K562 (cell line): ENCODE results near the gene YPEL5. TPM values are rescaled to one million over a fixed set of nuclear protein-coding genes. Genes with fewer than 3 reads are reported as not detected.

Experiments used
- ATAC-seq: fragments of 200-7000 bp; cut with Tn5 transposase; 3 replicates; pipeline ENCODE4 v1.9.1; 2020; ENCODE audit warnings: moderate library complexity
- BruUV-seq: library from RNA; stranded (reverse); fragments of 400-500 nt; replicated peaks from 2 replicates; lab custom pipeline; 2021; lab: Mats Ljungman, UMichigan
- CTCF ChIA-PET: fragments of 300-600 bp; formaldehyde crosslinking; extraction: SDS; loops from one replicate; lab custom pipeline; 2021; ENCODE audit warnings: low intra/inter-chr PET ratio; lab: Yijun Ruan, JAX
- POLR2A ChIA-PET: fragments of 300-600, 350-650 bp; sonication (Branson Sonifier 250); formaldehyde crosslinking; extraction: SDS; loops from one replicate; lab custom pipeline; 2021; ENCODE audit warnings: antibody characterized with exemption, inconsistent platforms; lab: Yijun Ruan, JAX
- DNase-seq, 4 experiments: peaks; one replicate each; pipeline versions ENCODE4 v3.0.0 to v3.0.0-alpha.2; 2011 to 2018; ENCODE audit warnings: low spot score in 3 of 4, mixed read lengths in 3 of 4; ENCODE audit errors: extremely low read depth in 1 of 4
- FAIRE-seq: peaks from 2 replicates; lab custom pipeline; 2011; peaks lifted over from hg19 to GRCh38; lab: Jason Lieb, UNC
- H2AFZ ChIP-seq: 2 replicates; pipeline ENCODE4 v1.6.0; 2011; ENCODE audit warnings: low read depth, low read length, control low read depth, inconsistent platforms
- H3K27ac ChIP-seq: fragments of 200-600 bp; 3 replicates; pipeline ENCODE4 v1.8.0; 2011; ENCODE audit warnings: low read depth, mild to moderate bottlenecking, control low read depth, inconsistent platforms, low read length, moderate library complexity, mixed read lengths; ENCODE audit errors: extremely low read depth
- H3K27me3 ChIP-seq, 2 experiments: fragments of 300-600 bp in 1 of 2; 2 replicates in 1 of 2; 3 replicates in 1 of 2; pipeline versions ENCODE4 v1.6.0 to v1.8.0; 2011; ENCODE audit warnings: inconsistent platforms in 2 of 2, low read length in 2 of 2, mild to moderate bottlenecking in 1 of 2, mixed read lengths in 1 of 2, moderate library complexity in 1 of 2; ENCODE audit not compliant: control insufficient read depth in 2 of 2, insufficient read depth in 2 of 2
- H3K36me3 ChIP-seq: fragments of 300-600 bp; 3 replicates; pipeline ENCODE4 v1.8.0; 2011; ENCODE audit warnings: mild to moderate bottlenecking, low read length, inconsistent platforms; ENCODE audit not compliant: control insufficient read depth, insufficient read depth
- H3K4me1 ChIP-seq, 2 experiments: fragments of 200-600 bp in 1 of 2; replicated peaks in 1 of 2; 2 replicates in 1 of 2; 3 replicates in 1 of 2; pipeline versions ENCODE4 v1.5.1 to v1.8.0; 2011; ENCODE audit warnings: inconsistent platforms in 2 of 2, low read length in 2 of 2, mild to moderate bottlenecking in 1 of 2, mixed read lengths in 1 of 2, moderate library complexity in 1 of 2; ENCODE audit not compliant: control insufficient read depth in 2 of 2, insufficient read depth in 2 of 2
- H3K4me2 ChIP-seq: 2 replicates; pipeline ENCODE4 v1.6.1; 2011; ENCODE audit warnings: low read length, control low read depth, inconsistent platforms, mixed read lengths; ENCODE audit not compliant: insufficient read depth
- H3K4me3 ChIP-seq: fragments of 200-600 bp; sonication (generic), shearing (Covaris generic); 2 replicates; pipeline ENCODE4 v1.5.1; 2016; ENCODE audit warnings: control low read depth, inconsistent platforms
- H3K79me2 ChIP-seq: fragments of 200-600 bp; 3 replicates; pipeline ENCODE4 v1.8.0; 2011; ENCODE audit warnings: low read length, inconsistent platforms; ENCODE audit not compliant: control insufficient read depth, insufficient read depth
- H3K9ac ChIP-seq, 2 experiments: 2 replicates each; pipeline versions ENCODE4 v1.6.0 to v1.6.1; 2011; ENCODE audit warnings: low read depth in 2 of 2, low read length in 2 of 2, control low read depth in 1 of 2, inconsistent platforms in 1 of 2, mild to moderate bottlenecking in 1 of 2, mixed read lengths in 1 of 2; ENCODE audit not compliant: insufficient read depth in 1 of 2
- H3K9me1 ChIP-seq: one replicate; pipeline ENCODE4 v1.6.0; 2011; ENCODE audit warnings: inconsistent platforms, mild to moderate bottlenecking, low read length, moderate library complexity; ENCODE audit not compliant: control insufficient read depth, insufficient read depth
- H3K9me3 ChIP-seq: replicated peaks from 2 replicates; pipeline ENCODE4 v1.5.1; 2011; ENCODE audit warnings: low read depth, low read length, inconsistent platforms; ENCODE audit not compliant: control insufficient read depth, insufficient read depth
- H4K20me1 ChIP-seq: replicated peaks from 2 replicates; pipeline ENCODE4 v1.6.1; 2011; ENCODE audit warnings: low read length, inconsistent platforms, mixed read lengths; ENCODE audit not compliant: control insufficient read depth, insufficient read depth
- AFF1 ChIP-seq, 2 experiments: fragments of 450-650 bp; IDR thresholded peaks; 2 replicates each; pipeline ENCODE4 v1.6.1; 2018; ENCODE audit warnings: mild to moderate bottlenecking in 2 of 2, low read depth in 1 of 2; ENCODE audit not compliant: partially characterized antibody in 2 of 2
- BCL6 ChIP-seq: fragments of 250-450 bp; sonication (Bioruptor Pico); IDR thresholded peaks from 2 replicates; pipeline ENCODE4 v1.4.0; 2020
- CBFA2T2 ChIP-seq: fragments of 450-650 bp; conservative IDR thresholded peaks from 2 replicates; pipeline ENCODE4 v1.6.1; 2017; ENCODE audit warnings: mild to moderate bottlenecking
- CBX5 ChIP-seq: IDR thresholded peaks from 2 replicates; pipeline ENCODE4 v1.6.1; 2014; ENCODE audit warnings: low read depth, borderline replicate concordance
- ESRRA ChIP-seq: fragments of 450-650 bp; IDR thresholded peaks from 2 replicates; pipeline ENCODE4 v1.6.1; 2014; ENCODE audit warnings: low read depth, mild to moderate bottlenecking, moderate library complexity, borderline replicate concordance
- HMGN3 ChIP-seq: IDR thresholded peaks from 2 replicates; pipeline ENCODE4 v1.6.1; 2011; ENCODE audit warnings: borderline replicate concordance, low read depth, mild to moderate bottlenecking, mixed read lengths, low read length; ENCODE audit not compliant: insufficient read length; ENCODE audit errors: extremely low read depth
- MCM2 ChIP-seq: fragments of 450-650 bp; IDR thresholded peaks from 2 replicates; pipeline ENCODE4 v1.6.1; 2017; ENCODE audit warnings: low read depth, mild to moderate bottlenecking
- NCOA6 ChIP-seq: fragments of 450-650 bp; IDR thresholded peaks from 2 replicates; pipeline ENCODE4 v1.6.1; 2017; ENCODE audit warnings: mild to moderate bottlenecking
- NR2C2 ChIP-seq, 2 experiments: fragments of 200-800 bp in 1 of 2; sonication (Bioruptor generic) in 1 of 2; sonication (generic) in 1 of 2; formaldehyde crosslinking in 1 of 2; IDR thresholded peaks; 2 replicates each; pipeline versions ENCODE4 v1.6.1 to v1.8.0; 2016 to 2022; ENCODE audit warnings: mild to moderate bottlenecking in 1 of 2, missing compliant biosample characterization in 1 of 2, missing genetic modification characterization in 1 of 2, missing genetic modification reagents in 1 of 2
- PHF20 ChIP-seq: fragments of 450-650 bp; IDR thresholded peaks from 2 replicates; pipeline ENCODE4 v1.6.1; 2018; ENCODE audit not compliant: partially characterized antibody
- POLR2AphosphoS5 ChIP-seq: IDR thresholded peaks from 2 replicates; pipeline ENCODE4 v1.6.1; 2011; ENCODE audit warnings: mild to moderate bottlenecking, low read depth, low read length, moderate library complexity; ENCODE audit not compliant: control insufficient read depth, insufficient read depth
- RBM25 ChIP-seq: fragments of 200-400 bp; formaldehyde crosslinking; IDR thresholded peaks from 2 replicates; pipeline ENCODE4 v1.6.1; 2018; ENCODE audit warnings: low read length, low read depth, moderate library complexity; ENCODE audit not compliant: severe bottlenecking
- SETDB1 ChIP-seq: IDR thresholded peaks from one replicate; pipeline ENCODE4 v1.6.1; 2012; ENCODE audit warnings: low read length, control low read depth, inconsistent platforms
- SMAD4 ChIP-seq: fragments of 250-450 bp; sonication (Bioruptor Pico); conservative IDR thresholded peaks from 2 replicates; pipeline ENCODE4 v1.8.0; 2021; ENCODE audit warnings: inconsistent platforms, mild to moderate bottlenecking, moderate library complexity
- SMARCA5 ChIP-seq: fragments of 450-650 bp; IDR thresholded peaks from 2 replicates; pipeline ENCODE4 v1.6.1; 2016
- TCF15 ChIP-seq: fragments of 250-450 bp; sonication (Bioruptor Pico); IDR thresholded peaks from 2 replicates; pipeline ENCODE4 v1.8.0; 2022; ENCODE audit warnings: moderate library complexity, mild to moderate bottlenecking, inconsistent platforms
- ZNF121 ChIP-seq: sonication (generic); formaldehyde crosslinking; conservative IDR thresholded peaks from 2 replicates; pipeline ENCODE4 v1.8.0; 2022; ENCODE audit warnings: missing genetic modification reagents
- ZNF584 ChIP-seq: fragments of 200-800 bp; sonication (Bioruptor generic); IDR thresholded peaks from 2 replicates; pipeline ENCODE4 v1.6.1; 2016; ENCODE audit warnings: low read depth, mild to moderate bottlenecking, missing genetic modification characterization, missing compliant biosample characterization
- WGBS: fragments of 100-300 bp; shearing (Covaris generic); methylation state at CpG from one replicate; pipeline ENCODE4 v1.1.6; 2016; ENCODE audit warnings: low coverage, mixed read lengths; ENCODE audit not compliant: insufficient coverage; ENCODE audit errors: missing lambda C conversion rate; 5-methylcytosine and 5-hydroxymethylcytosine counted together
- in situ Hi-C: fragments of 300-500 bp; cut with MboI; formaldehyde crosslinking; loops from 4 replicates; pipeline ENCODE4 v1.15.0; 2018; ENCODE audit warnings: inconsistent platforms, mixed read lengths
- intact Hi-C: fragments of 100-400 bp; cut with micrococcal nuclease; formaldehyde crosslinking; loops from 2 replicates; pipeline ENCODE4 v1.14.2; 2022
- polyA plus RNA-seq, 8 experiments: library from polyadenylated mRNA; depleted of rRNA in 4 of 8; stranded (reverse) in 5 of 8; unstranded in 3 of 8; fragments of >200 nt; fragmentation: Nextera tagmentation in 2 of 8; fragmentation: Illumina TruSeq in 1 of 8; extraction: Ambion mirVana in 2 of 8; extraction: Trizol in 1 of 8; gene quantifications; 2 replicates each; pipeline versions ENCODE4 v1.2.1 to v1.2.3, GENCODE V29; 2011 to 2014; ENCODE audit warnings: inconsistent platforms in 1 of 8, missing spikeins in 1 of 8
- total RNA-seq, 7 experiments: library from RNA; depleted of rRNA in 6 of 7; stranded (reverse); fragments of >200 nt in 6 of 7; fragmentation: Illumina TruSeq in 2 of 7; extraction: Trizol in 2 of 7; gene quantifications; 2 replicates each; pipeline versions ENCODE4 v1.2.1 to v1.2.3, GENCODE V29; 2011 to 2021; ENCODE audit warnings: low replicate concordance in 1 of 7

YPEL5 gene
- total and polyA plus RNA-seq, 9 of the 15 experiments (the other 6 are each of a cell fraction or from before 2014, with no cell fraction given): 5.4 to 34.4 (median 12.3) TPM

- TF ChIP-seq ZNF121: no peak
Measured at GRCh38 chr2:30191819-30192271, 45.0 kb downstream of the YPEL5 start (continued).

GRCh38 chr2:30192314-30192713, 45.5 kb downstream of the YPEL5 start:
- H3K9me3 ChIP-seq: no peaks in the 10 kb centered on the region
- no peaks in the 10 kb centered on the region for H3K79me2 ChIP-seq
- peak; percentile 65 for ATAC-seq
- no peak for DNase-seq
- H3K27ac ChIP-seq: peak overlapping the region; percentile 85
- H4K20me1 ChIP-seq: no peaks in the 10 kb centered on the region
- H3K4me3 ChIP-seq: no peak overlapping the region
- no peaks in the 10 kb centered on the region for H3K27me3 ChIP-seq
- 18% methylated on average over 4 of the region's 4 CpGs for WGBS
- H3K4me2 ChIP-seq: peak overlapping the region; percentile 76
- intact Hi-C loops: no loop called here
- in situ Hi-C loops: no loop called here
- H3K9ac ChIP-seq: peak overlapping the region in 1 of 2 experiments; percentile 61; a peak in 2 of 4 replicates
- no peak for FAIRE-seq
- ChIA-PET CTCF (interaction anchor here (1.0 to 1.4 kb wide), 2 partner anchors 28 to 519 kb away, joined by 3 to 4 read pairs; no protein-coding TSS in a partner anchor), POLR2A (interaction anchor here (0.7 to 2.3 kb wide), 7 partner anchors 9 to 258 kb away, joined by 3 to 7 read pairs (median 3); no protein-coding TSS in a partner anchor)
- H3K9me1 ChIP-seq: no peaks in the 10 kb centered on the region
- H3K4me1 ChIP-seq: peaks cover 46 to 56% of the 10 kb centered on the region in 2 experiments; a peak in 4 of 5 replicates
- no TSS peak for BruUV-seq
- peak overlapping the region; percentile 94; the same call in 1 of the 2 replicates for H2AFZ ChIP-seq
- H3K36me3 ChIP-seq: no peaks in the 10 kb centered on the region
- TF ChIP-seq BCL6: no peak
- TF ChIP-seq CBFA2T2: no peak
- TF ChIP-seq POLR2AphosphoS5: no peak
- TF ChIP-seq TCF15 (CRISPR knock-in tag): no peak
- TF ChIP-seq AFF1 (IDR thresholded peaks at IDR 0.05; ENCODE audit: low read depth in 1 of 2, partially characterized antibody in 2 of 2): no peak
- no peak for TF ChIP-seq NCOA6
- peak; percentile 84 for TF ChIP-seq ESRRA
- TF ChIP-seq SMAD4: no peak
- no peak for TF ChIP-seq SETDB1
- TF ChIP-seq NR2C2 (CRISPR knock-in tag; IDR thresholded peaks at IDR 0.05): no peak
- TF ChIP-seq NR2C2 (tag; IDR thresholded peaks at IDR 0.05): peak; percentile 34; the same call in 1 of the 2 replicates
- no peak for TF ChIP-seq HMGN3
- no peak for TF ChIP-seq MCM2
- no peak for TF ChIP-seq CBX5
- TF ChIP-seq PHF20: no peak
- no peak for TF ChIP-seq ZNF584 (CRISPR knock-in tag)
- TF ChIP-seq RBM25: peak; percentile 17
- 0 out of 2 replicates have a peak, but pooled peaks have one; percentile 22 for TF ChIP-seq SMARCA5
